ENCODE measurements around the gene NKAPD1. TPM values are rescaled to one million over a fixed set of nuclear protein-coding genes. Genes with fewer than 3 reads are reported as not detected.

Gene NKAPD1
- total RNA-seq, 1 experiment from 2014 or later, result 19.4 TPM

GRCh38 chr11:112097734-112098528 lies 23.8 kb downstream of the NKAPD1 start:
- ATAC-seq (no peak), DNase-seq (ENCODE audit: low read depth, low spot score) (no peak)
- H3K4me1 ChIP-seq (ENCODE audit: control insufficient read depth in 1 of 2, insufficient read depth in 2 of 2, low read length in 2 of 2), result no peaks in the 10 kb centered on the region
- H3K9me3 ChIP-seq (ENCODE audit: control insufficient read depth in 1 of 2, insufficient read depth in 1 of 2, low read depth in 1 of 2, low read length in 2 of 2), result no peaks in the 10 kb centered on the region
- H3K27me3 ChIP-seq (ENCODE audit: insufficient read depth, low read length), result no peaks in the 10 kb centered on the region
- intact Hi-C loops (cut with micrococcal nuclease), result no loop called here
- H2AFZ ChIP-seq (ENCODE audit: low read depth, low read length, poor library complexity, severe bottlenecking), result no peak overlapping the region
- no peaks in the 10 kb centered on the region; the same call in 1 of the 2 replicates for H4K20me1 ChIP-seq (ENCODE audit: insufficient read depth)
- no TSS peak for BruUV-seq (replicated peaks)
- H3K9ac ChIP-seq (ENCODE audit: low read length), result no peak overlapping the region
- ChIA-PET CTCF (interaction anchor here (1.1 kb wide), 1 partner anchor 16 kb away, joined by 6 read pairs; no protein-coding TSS in a partner anchor), RAD21 (ENCODE audit: low non-redundant PET in 1 of 2, low total read pairs in 2 of 2, uncharacterized antibody in 2 of 2, unreplicated experiment in 2 of 2) (no interaction called here), POLR2A (no interaction called here)
- no peak for TF ChIP-seq ATF3 (IDR thresholded peaks at IDR 0.05)
- no peak for TF ChIP-seq SIN3A (IDR thresholded peaks at IDR 0.05; ENCODE audit: low read depth)
- TF ChIP-seq ELF1 (IDR thresholded peaks at IDR 0.05; ENCODE audit: borderline replicate concordance, low read depth), result no peak
- no peak for TF ChIP-seq FOSL1 (IDR thresholded peaks at IDR 0.05; ENCODE audit: low read depth)
- no peak for TF ChIP-seq SP1 (IDR thresholded peaks at IDR 0.05; ENCODE audit: low read depth)
- no peak for TF ChIP-seq POLR2AphosphoS5 (IDR thresholded peaks at IDR 0.05; ENCODE audit: low read depth, low read length)
- no peak for TF ChIP-seq TCF7L2 (IDR thresholded peaks at IDR 0.05; ENCODE audit: borderline replicate concordance, extremely low read depth, insufficient read depth, insufficient read length)
- H3K36me3 ChIP-seq (ENCODE audit: control insufficient read depth in 1 of 2, insufficient read depth in 2 of 2, low read length in 2 of 2), result peaks cover 9 to 12% of the 10 kb centered on the region in 2 experiments
- H3K4me3 ChIP-seq (replicated peaks in 1 of 2; ENCODE audit: low read depth in 1 of 2, low read length in 2 of 2), result no peak overlapping the region
- H3K27ac ChIP-seq (ENCODE audit: low read depth, low read length), result no peak overlapping the region
- no peaks in the 10 kb centered on the region for H3K9me2 ChIP-seq (ENCODE audit: insufficient read depth)
- H3K79me2 ChIP-seq (ENCODE audit: insufficient read depth, low read length), result peaks cover 9% of the 10 kb centered on the region; the same call in 1 of the 2 replicates
- H3K4me2 ChIP-seq (ENCODE audit: low read length), result no peak overlapping the region

GRCh38 chr11:112100462-112100861 lies 26.4 kb downstream of the NKAPD1 start:
- H4K20me1 ChIP-seq (ENCODE audit: insufficient read depth), result no peaks in the 10 kb centered on the region; the same call in 1 of the 2 replicates
- peaks cover 0 to 4% of the 10 kb centered on the region in 2 experiments; a peak in 3 of 4 replicates for H3K36me3 ChIP-seq (ENCODE audit: control insufficient read depth in 1 of 2, insufficient read depth in 2 of 2, low read length in 2 of 2)
- RAD21 ChIA-PET (ENCODE audit: low non-redundant PET in 1 of 2, low total read pairs in 2 of 2, uncharacterized antibody in 2 of 2, unreplicated experiment in 2 of 2), result no interaction called here
- peaks cover 0 to 21% of the 10 kb centered on the region in 2 experiments; a peak in 2 of 4 replicates for H3K4me1 ChIP-seq (ENCODE audit: control insufficient read depth in 1 of 2, insufficient read depth in 2 of 2, low read length in 2 of 2)
- CTCF ChIA-PET, result interaction anchor here (0.6 kb wide), 1 partner anchor 19 kb away, joined by 3 read pairs; no protein-coding TSS in a partner anchor
- H3K27ac ChIP-seq (ENCODE audit: low read depth, low read length), result no peak overlapping the region
- H3K27me3 ChIP-seq (ENCODE audit: insufficient read depth, low read length), result no peaks in the 10 kb centered on the region
- H3K4me3 ChIP-seq (replicated peaks in 1 of 2; ENCODE audit: low read depth in 1 of 2, low read length in 2 of 2), result no peak overlapping the region
- no peak overlapping the region for H3K4me2 ChIP-seq (ENCODE audit: low read length)
- POLR2A ChIA-PET, result interaction anchor here (1.0 kb wide), 1 partner anchor 13 kb away, joined by 4 read pairs; no protein-coding TSS in a partner anchor
- H3K79me2 ChIP-seq (ENCODE audit: insufficient read depth, low read length), result no peaks in the 10 kb centered on the region
- no peaks in the 10 kb centered on the region for H3K9me2 ChIP-seq (ENCODE audit: insufficient read depth)
- DNase-seq (ENCODE audit: low read depth, low spot score) (no peak), ATAC-seq (no peak)
- H3K9me3 ChIP-seq (ENCODE audit: control insufficient read depth in 1 of 2, insufficient read depth in 1 of 2, low read depth in 1 of 2, low read length in 2 of 2), result no peaks in the 10 kb centered on the region
- TF ChIP-seq ZNF274 (IDR thresholded peaks at IDR 0.05; ENCODE audit: low read depth, low read length) (no peak), EZH2phosphoT487 (IDR thresholded peaks at IDR 0.05; ENCODE audit: borderline replicate concordance) (no peak), CBX3 (IDR thresholded peaks at IDR 0.05; ENCODE audit: low read depth) (no peak), POLR2AphosphoS5 (IDR thresholded peaks at IDR 0.05; ENCODE audit: low read depth, low read length) (no peak), REST (IDR thresholded peaks at IDR 0.05; ENCODE audit: low read depth) (no peak), RAD21 (IDR thresholded peaks at IDR 0.05; ENCODE audit: low read depth) (no peak), MAX (IDR thresholded peaks at IDR 0.05) (no peak), FOSL1 (IDR thresholded peaks at IDR 0.05; ENCODE audit: low read depth) (no peak), SRF (IDR thresholded peaks at IDR 0.05; ENCODE audit: low read depth) (no peak)
- intact Hi-C loops (cut with micrococcal nuclease), result no loop called here
- BruUV-seq (replicated peaks), result no TSS peak
- H2AFZ ChIP-seq (ENCODE audit: low read depth, low read length, poor library complexity, severe bottlenecking), result no peak overlapping the region
- H3K9ac ChIP-seq (ENCODE audit: low read length), result no peak overlapping the region
